Mesodermal cell (in vitro differentiated cells): ENCODE measurements around the gene SERTAD2.

Experiments used
- H3K27ac ChIP-seq: 2 replicates; pipeline ENCODE4 v1.7.0; 2013; ENCODE audit warnings: mild to moderate bottlenecking, low read depth, low read length, moderate library complexity; ENCODE audit not compliant: severe bottlenecking
- H3K36me3 ChIP-seq: 2 replicates; pipeline ENCODE4 v1.7.1; 2013; ENCODE audit warnings: mild to moderate bottlenecking, low read length, moderate library complexity; ENCODE audit not compliant: control insufficient read depth, insufficient read depth
- H3K4me1 ChIP-seq: one replicate; pipeline ENCODE4 v1.7.1; 2013; ENCODE audit warnings: mild to moderate bottlenecking, low read length; ENCODE audit not compliant: insufficient read depth, control insufficient read depth, poor library complexity, severe bottlenecking
- H3K4me3 ChIP-seq: 2 replicates; pipeline ENCODE4 v1.7.0; 2013; ENCODE audit warnings: low read length, control low read depth, mild to moderate bottlenecking; ENCODE audit not compliant: insufficient read depth, poor library complexity, severe bottlenecking; ENCODE audit errors: extremely low read depth
- H3K9me3 ChIP-seq: 2 replicates; pipeline ENCODE4 v1.7.1; 2013; ENCODE audit warnings: mild to moderate bottlenecking, low read length, moderate library complexity; ENCODE audit not compliant: control insufficient read depth
- whole genome bisulfite sequencing, 2 experiments: methylation state at CpG; one replicate each; pipeline ENCODE4 v1.1.5; 2013; ENCODE audit warnings: missing lambda C conversion rate in 2 of 2; ENCODE audit not compliant: insufficient coverage in 2 of 2; 5-methylcytosine and 5-hydroxymethylcytosine counted together

The SERTAD2 gene

GRCh38 chr2:64606479-64607363 is 47.0 kb downstream of the SERTAD2 start:
- Histone ChIP-seq H3K4me3 (no peak overlapping the region), H3K27ac (peak overlapping the region; percentile 29)

GRCh38 chr2:64605991-64606478 is 47.7 kb downstream of the SERTAD2 start:
- H3K4me1 ChIP-seq: no peaks in the 10 kb centered on the region
- no peaks in the 10 kb centered on the region for H3K9me3 ChIP-seq
- H3K27ac ChIP-seq: no peak overlapping the region
- no peaks in the 10 kb centered on the region for H3K36me3 ChIP-seq
- H3K4me3 ChIP-seq: no peak overlapping the region
- WGBS, 2 experiments: 84 to 95% methylated on average over 3 to 5 of the region's 5 CpGs

More at GRCh38 chr2:64606479-64607363, 47.0 kb downstream of the SERTAD2 start:
- WGBS, 2 experiments: 62 to 81% methylated on average over 14 to 15 of the region's 21 CpGs
- no peaks in the 10 kb centered on the region for H3K36me3 ChIP-seq
- no peaks in the 10 kb centered on the region for H3K9me3 ChIP-seq
- no peaks in the 10 kb centered on the region for H3K4me1 ChIP-seq

DNA sequence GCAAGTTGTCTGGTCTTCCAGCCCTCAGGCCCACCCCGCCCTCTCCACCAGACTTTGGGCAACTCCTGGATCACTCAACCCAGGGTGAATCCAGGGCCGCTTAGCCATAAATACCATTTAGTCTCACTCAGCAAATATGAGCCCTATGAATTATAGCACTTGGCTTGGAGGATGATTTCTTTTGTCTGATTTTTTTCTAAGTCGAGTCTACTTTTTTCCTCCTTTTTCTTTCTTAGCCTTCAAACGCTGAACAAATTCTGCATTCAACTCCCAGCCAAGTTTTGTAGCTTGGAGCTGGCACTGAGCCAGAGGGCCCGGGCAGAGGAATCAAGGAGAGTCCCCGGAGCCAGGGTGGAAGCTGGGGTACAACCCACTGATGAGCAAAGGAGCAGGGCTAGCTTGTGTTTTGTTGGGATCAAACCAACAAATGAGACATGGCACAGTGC is 48.7 kb downstream of the SERTAD2 start:
- Histone ChIP-seq H3K36me3 (no peaks in the 10 kb centered on the region), H3K4me1 (no peaks in the 10 kb centered on the region), H3K4me3 (no peak overlapping the region), H3K27ac (no peak overlapping the region), H3K9me3 (no peaks in the 10 kb centered on the region)
- WGBS, 2 experiments: 100% methylated on average over 3 to 4 of the region's 6 CpGs

DNA sequence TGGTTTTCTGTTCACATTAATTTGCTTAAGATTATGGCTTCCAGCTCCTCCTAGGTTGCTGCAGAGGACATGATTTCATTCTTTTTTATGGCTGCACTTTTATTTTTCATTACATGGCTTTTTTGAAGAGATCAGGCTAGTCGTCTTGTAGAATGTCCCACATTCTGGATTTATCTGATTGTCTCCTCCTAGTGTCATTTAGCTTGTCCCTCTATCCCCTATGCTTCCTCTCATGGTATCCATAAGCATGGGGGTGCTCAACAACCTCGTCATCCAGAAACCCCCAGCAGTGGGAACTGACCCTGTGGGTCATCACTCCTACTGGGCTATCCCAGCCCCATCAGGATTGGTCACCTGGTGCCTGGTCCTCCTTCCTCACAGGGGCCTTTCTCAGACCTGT is 49.6 kb downstream of the SERTAD2 start:
- Histone ChIP-seq H3K36me3 (no peaks in the 10 kb centered on the region), H3K4me1 (no peaks in the 10 kb centered on the region), H3K27ac (no peak overlapping the region), H3K4me3 (no peak overlapping the region), H3K9me3 (no peaks in the 10 kb centered on the region)
- 86 to 96% methylated on average over 2 of the region's 2 CpGs for WGBS, 2 experiments

DNA sequence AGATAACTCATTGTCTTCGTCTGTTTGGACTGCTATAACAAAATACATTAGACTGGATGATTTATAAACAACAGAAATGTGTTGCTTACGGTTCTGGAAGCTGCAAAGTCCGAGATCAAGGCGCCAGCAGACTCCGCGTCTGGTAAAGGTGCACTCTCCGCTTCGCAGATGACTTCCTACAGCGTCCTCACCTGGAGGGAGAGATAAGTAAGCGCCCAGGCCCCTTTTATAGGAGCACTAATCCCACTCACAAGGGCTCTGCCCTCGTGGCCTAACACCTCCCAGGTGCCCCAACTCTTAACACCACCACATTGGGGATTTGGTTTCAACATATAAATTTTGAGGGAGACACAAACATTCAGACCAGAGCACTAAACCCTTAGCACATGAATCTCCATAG is 51.3 kb downstream of the SERTAD2 start:
- Histone ChIP-seq H3K9me3 (no peaks in the 10 kb centered on the region), H3K4me3 (no peak overlapping the region), H3K27ac (no peak overlapping the region), H3K4me1 (no peaks in the 10 kb centered on the region), H3K36me3 (no peaks in the 10 kb centered on the region)
- WGBS, 2 experiments: 92 to 96% methylated on average over 8 to 10 of the region's 11 CpGs

- Histone ChIP-seq H3K27ac (no peak overlapping the region), H3K4me1 (no peaks in the 10 kb centered on the region), H3K4me3 (no peak overlapping the region), H3K9me3 (no peaks in the 10 kb centered on the region), H3K36me3 (no peaks in the 10 kb centered on the region)
- 91 to 97% methylated on average over 12 of the region's 12 CpGs for WGBS, 2 experiments
Measured at GRCh38 chr2:64601785-64602391, 51.8 kb downstream of the SERTAD2 start.

DNA sequence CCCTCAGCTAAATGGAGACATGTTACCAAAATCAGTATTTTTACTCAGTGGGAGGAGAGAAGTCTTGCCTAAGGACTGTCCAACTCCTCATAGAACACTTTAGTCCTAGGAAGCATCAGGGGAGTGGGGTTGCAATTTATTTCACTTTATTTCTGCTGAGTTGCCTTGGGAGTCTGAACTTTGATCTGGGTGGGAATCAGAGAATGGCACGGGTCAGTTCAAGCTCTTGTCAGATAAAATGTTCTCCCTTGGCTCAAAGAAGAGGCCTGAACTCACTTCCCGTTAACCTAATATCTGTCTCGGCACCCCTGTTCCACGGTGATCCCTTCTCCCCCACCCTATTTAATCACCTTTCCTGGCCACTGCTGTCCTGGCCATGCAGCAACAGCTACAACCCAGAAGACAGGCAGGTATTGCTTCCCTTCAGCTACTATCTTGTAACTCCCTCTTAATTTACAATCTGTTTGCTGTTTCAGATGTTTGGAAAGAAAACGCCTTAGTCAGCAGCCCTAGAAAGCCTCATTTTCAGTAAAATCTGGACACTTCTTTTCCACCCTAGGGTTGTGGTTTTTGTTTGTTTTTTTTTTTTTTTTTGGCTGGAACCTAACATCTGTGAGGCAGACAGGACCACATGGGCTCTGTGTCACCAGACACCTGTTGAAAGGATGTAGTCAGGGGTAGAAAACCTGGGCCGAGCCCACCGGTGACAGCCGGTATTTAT is 52.5 kb downstream of the SERTAD2 start:
- H3K27ac ChIP-seq: no peak overlapping the region
- 90 to 97% methylated on average over 6 to 7 of the region's 8 CpGs for WGBS, 2 experiments
- no peaks in the 10 kb centered on the region for H3K4me1 ChIP-seq
- no peaks in the 10 kb centered on the region for H3K36me3 ChIP-seq
- no peaks in the 10 kb centered on the region for H3K9me3 ChIP-seq
- no peak overlapping the region for H3K4me3 ChIP-seq

DNA sequence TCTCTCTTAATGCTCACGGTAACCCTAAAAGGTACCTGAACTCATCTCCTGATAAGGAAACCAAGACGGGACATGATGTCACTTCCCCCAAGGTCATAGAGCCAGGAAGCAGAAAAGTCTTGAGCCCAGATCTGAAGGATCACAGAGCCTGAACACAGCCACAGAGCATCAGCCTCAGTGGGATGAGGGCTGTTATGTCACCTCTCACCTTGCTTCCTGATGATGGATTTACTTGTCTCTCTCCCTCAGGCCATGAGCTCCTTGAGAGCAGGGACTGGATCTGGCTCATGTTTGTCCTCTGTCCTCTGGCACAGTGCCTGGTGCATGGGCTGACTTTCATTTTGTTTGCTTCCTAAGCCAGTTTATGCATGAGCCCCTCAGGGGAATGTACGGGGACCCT is 54.2 kb downstream of the SERTAD2 start:
- Histone ChIP-seq H3K9me3 (no peaks in the 10 kb centered on the region), H3K4me1 (no peaks in the 10 kb centered on the region), H3K27ac (no peak overlapping the region), H3K36me3 (no peaks in the 10 kb centered on the region), H3K4me3 (no peak overlapping the region)
- WGBS, 2 experiments: 56 to 60% methylated on average over 3 of the region's 3 CpGs

- Histone ChIP-seq H3K4me1 (no peaks in the 10 kb centered on the region), H3K4me3 (no peak overlapping the region), H3K9me3 (no peaks in the 10 kb centered on the region), H3K36me3 (no peaks in the 10 kb centered on the region), H3K27ac (no peak overlapping the region)
- 88 to 91% methylated on average over 2 to 4 of the region's 6 CpGs for WGBS, 2 experiments
Measured at GRCh38 chr2:64598226-64598625, 55.5 kb downstream of the SERTAD2 start.

DNA sequence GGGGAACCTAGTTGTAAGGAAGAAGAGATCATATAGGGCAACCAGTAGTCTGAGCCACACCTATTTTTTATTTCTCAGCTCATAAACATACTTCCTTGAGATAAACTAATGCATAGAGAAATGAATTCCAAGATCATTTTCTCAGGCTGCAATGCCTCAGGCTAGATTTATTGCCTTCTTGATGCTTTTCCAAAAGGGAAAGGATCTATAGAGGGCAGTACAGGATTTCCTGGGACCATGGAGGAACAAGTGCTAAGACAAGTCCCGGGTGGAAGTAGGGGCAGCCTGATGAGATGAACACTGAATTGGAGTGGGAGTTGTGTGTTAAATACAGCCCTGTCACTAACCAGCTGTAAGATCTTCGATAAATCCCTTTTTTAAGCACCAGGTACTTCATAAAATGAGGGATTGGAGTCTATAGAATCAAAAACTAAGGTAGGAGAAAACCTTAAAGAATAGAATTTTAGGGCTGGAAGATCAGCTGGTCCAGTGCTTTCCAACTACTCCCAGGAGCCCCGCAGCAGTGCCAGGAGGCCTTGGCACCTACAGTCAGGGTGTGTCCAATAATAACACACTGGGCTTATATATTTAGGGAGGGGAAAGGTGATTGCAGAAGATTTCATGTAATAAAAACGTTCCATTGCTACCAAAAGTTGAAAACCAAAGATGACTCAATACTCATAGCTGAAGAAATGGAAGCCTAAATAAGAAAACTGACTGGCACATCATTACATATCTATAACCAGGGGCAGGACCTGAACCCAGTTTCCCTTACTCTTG is 58.1 kb downstream of the SERTAD2 start:
- H3K4me3 ChIP-seq: no peak overlapping the region
- H3K9me3 ChIP-seq: no peaks in the 10 kb centered on the region
- 30 to 72% methylated on average over 1 to 3 of the region's 4 CpGs for WGBS, 2 experiments

More for the DNA sequence above, 58.1 kb downstream of the SERTAD2 start:
- Histone ChIP-seq H3K4me1 (no peaks in the 10 kb centered on the region), H3K27ac (no peak overlapping the region), H3K36me3 (peaks cover 13% of the 10 kb centered on the region)
